Stimulated activated CD8-positive, alpha-beta memory T cell treated with anti-CD3 and anti-CD28 coated beads, Interleukin-15, amount 100 ng/mL, for 4 hours (primary cell): ENCODE measurements around the gene RARA.
A peak's percentile ranks its signal among the peaks of the same experiment; 100 is the strongest.

ENCODE experiments used
- DNase-seq, 2 donors: peaks; one replicate each; pipeline ENCODE4 v3.0.0-alpha.2; 2020; ENCODE audit warnings: low read depth in 2 of 2

The RARA gene

GRCh38 chr17:40327735-40328385, 18.9 kb downstream of the RARA start:
- no peak for DNase-seq

GRCh38 chr17:40328386-40328766, 19.4 kb downstream of the RARA start:
- DNase-seq, result no peak

DNA sequence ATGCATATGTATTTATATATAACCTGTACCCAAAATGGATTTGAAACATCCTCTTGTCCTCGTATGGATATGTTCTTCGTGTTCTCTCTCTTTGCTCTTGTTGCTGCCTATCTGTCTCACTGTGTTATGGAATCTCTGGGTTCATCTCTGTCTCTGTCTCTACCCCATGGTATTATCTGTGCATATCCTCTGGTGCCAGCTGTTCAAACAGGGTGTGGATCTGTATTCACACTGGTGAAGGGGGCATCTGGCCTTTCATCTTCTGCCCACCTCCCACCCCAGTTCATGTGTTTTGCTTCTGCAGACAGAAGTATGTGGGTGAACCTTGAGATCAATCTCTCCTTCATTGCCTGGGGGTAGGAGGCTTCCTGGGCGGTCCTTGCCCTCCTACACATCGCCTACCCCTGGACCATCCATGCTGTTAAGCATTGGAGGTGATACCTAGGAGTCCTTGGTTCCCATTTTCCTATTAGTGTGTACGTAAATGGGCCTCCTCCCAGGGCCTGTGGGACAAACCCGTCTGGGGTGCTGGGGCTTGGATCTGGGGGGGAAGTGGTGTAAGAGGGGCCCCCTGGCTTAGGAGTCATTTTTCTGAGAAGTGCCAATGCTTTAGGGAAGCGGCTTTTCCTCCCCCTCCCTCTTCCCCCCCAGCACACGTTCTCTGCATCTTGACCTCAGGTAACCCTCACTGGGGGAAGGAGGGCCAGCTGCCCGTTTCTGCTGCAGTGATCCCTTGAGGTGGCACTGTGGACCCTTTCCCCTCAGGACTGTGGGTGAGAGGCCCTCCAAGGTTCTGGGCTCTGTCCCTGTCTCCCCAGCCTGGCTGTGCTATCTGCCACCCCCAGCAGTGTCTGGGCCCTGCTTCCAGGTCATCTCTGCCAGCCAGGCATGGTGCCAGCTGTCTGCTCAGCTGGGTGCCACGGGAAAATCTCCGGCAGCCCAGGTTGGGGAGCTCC, 21.1 kb downstream of the RARA start:
- DNase-seq, result no peak

- no peak for DNase-seq
Observed at GRCh38 chr17:40330850-40331470, 22.0 kb downstream of the RARA start.

DNA sequence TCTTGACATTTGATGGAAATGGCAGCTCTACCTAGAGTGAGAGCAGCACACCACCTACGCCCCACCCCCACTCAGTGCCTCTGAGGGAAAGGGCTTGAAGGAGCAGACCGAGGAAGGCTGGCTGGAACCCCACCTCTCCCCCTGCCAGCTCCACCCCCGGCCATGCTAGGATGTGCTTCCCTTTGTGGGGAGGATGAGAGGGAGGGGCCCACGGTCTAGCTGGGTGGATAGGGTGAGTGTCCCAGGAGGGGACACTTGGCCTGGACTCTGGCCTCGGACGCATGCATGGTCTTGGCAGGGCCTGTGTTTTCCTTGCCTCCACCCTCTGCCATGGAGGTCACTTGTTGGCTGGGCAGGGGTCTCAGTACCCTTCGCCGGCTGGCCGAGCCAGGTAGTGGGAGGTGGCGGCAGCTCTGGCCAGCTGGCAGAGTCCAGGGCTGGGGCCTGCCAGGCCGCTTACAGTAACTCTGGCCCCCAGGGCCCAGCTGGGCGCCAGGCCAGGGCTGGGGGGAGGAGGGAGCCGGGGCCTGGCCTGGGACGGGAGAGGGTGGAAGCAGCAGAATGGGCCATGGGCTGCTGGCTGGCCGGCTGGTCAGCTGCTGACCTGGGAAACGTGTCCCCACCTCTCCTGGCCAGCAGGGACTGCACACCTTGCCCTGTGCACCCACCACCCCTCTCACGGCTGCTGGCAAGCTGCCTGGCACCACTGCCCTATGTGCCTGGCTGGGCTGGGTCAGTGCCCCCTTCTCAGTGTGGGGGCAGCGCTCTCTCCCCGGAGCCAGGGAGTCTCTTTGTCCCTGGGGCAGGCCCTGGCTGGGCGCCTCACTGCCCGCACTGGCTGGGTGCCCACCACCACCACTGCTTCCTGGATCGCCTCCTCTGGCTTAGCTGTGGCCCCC, 23.0 kb downstream of the RARA start:
- DNase-seq, result no peak

- DNase-seq, result no peak
Observed at GRCh38 chr17:40333781-40334448, 24.9 kb downstream of the RARA start.

- no peak for DNase-seq
Observed at GRCh38 chr17:40335620-40336019, 26.6 kb downstream of the RARA start.

- no peak for DNase-seq
Observed at GRCh38 chr17:40337351-40337750, 28.4 kb downstream of the RARA start.

- no peak for DNase-seq
Observed at GRCh38 chr17:40338058-40338457, 29.1 kb downstream of the RARA start.

- DNase-seq, result no peak
Observed at GRCh38 chr17:40338941-40339649, 30.1 kb downstream of the RARA start.

DNA sequence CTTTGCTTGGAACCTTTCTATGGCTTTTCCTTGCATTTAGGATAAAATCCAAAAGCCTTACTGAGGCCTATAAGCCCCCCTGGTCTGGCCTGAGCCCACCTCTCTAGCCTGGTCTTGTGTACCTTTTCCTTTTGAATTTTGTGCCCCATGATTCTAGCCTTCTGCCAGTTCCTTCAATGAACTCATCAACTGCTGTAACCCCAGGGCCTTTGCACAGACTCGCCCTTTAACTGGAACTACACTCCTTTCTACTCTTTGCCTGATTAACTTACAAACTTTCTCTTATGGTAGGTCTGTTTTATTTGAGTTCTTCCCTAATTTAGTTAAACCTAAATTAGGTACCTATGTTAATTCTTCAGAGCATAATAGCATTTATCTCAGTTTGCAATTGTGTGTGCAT, 31.3 kb downstream of the RARA start:
- no peak for DNase-seq

GRCh38 chr17:40340880-40341807, 32.2 kb downstream of the RARA start:
- DNase-seq, result peak; percentile 71 to 77

DNA sequence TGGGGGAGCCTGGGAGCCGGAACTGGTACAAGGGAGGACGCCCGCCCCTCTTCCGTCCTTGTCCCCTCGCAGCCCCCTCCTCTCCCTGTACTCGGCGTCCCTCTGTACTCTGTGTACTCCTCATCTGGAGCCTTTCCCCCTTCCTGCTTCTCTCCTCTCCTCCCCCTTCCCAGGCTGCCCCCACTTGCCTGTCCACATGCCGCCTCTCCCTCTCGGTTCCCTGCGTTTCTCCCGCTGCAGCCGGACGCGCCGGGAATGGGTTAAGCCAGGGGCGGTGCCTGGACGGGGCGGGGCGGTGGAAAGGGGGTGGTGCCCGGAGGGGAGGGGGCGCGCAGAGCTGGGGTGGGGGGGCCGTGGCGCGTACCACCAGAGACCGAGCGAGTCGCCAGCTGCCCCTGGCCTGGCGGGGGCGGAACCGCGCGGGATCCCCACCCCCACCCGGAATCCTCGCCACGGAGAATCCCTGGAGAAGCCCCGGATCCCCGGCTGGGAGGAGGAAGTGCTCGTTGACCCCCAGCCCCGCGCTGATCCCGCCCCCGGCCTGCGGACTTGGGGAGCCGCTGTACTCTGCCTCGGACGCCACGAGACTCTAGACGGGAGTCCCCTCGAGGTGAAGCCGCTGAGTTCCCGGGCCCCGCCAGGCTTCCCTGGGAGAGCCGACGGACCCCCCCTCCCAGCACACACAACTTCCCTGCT, 33.0 kb downstream of the RARA start:
- DNase-seq, result no peak

GRCh38 chr17:40342504-40343218, 33.7 kb downstream of the RARA start:
- no peak for DNase-seq

DNA sequence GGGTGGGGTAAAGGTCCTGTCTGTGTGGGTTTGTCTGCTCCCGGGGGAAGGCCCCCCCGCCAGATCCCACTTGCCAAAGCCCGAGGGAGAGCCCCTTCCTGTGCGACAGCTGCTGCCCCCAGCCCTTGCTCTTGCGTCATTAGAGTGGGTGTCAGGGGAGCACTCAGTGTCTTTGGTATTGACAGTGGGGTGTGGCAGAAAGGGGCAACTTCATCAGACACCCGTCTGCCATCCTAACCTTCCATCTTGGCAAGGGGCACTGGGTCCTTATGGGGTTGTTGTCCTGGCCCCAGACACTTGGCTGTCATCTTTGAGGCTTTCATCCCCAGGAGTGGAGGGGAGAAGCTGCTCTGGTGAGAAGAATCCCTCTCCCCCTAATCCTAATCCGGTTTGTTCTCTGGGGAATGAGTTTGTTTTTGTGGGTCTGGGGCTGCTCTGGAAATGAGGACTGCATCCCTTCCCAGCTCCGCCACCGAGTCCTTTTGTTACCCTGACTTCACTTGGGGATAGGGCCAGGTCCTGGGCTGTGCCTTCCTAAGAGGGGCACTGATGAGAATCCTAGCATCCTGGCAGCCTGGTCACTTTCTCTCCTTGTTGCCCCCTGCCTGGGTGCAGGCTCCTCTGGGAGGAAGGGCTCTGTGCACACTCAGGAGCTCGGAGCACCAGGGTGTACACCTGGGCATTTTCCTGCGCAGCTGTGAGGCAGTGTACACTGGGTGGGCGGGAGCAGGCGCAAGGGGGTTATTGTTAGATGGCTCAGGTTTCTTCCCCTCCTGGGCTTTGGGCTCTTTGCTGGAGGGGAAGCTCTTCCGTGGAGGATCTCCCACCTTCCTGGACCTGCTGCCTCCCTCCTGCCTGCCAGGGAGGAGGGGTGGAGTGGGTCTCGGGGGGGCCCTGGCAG, 34.5 kb downstream of the RARA start:
- DNase-seq, result no peak

- DNase-seq, result no peak
Observed at GRCh38 chr17:40344421-40345160, 35.6 kb downstream of the RARA start.
